GM12878 (cell line): ENCODE data around the gene WBP11. TPM values are rescaled to one million over a fixed set of nuclear protein-coding genes. Genes with fewer than 3 reads are reported as not detected.

ENCODE experiments used
- BACH1 ChIP-seq: fragments of 450-650 bp; IDR thresholded peaks from 2 replicates; pipeline ENCODE4 v1.6.1; 2017; ENCODE audit warnings: mild to moderate bottlenecking, borderline replicate concordance
- BCL3 ChIP-seq: IDR thresholded peaks from 2 replicates; pipeline ENCODE4 v1.6.1; 2011; ENCODE audit warnings: borderline replicate concordance, low read depth, mild to moderate bottlenecking, moderate library complexity, low read length; ENCODE audit not compliant: insufficient read depth, poor library complexity, severe bottlenecking
- CEBPB ChIP-seq, 2 experiments: fragments of 150-350 bp in 1 of 2; IDR thresholded peaks; 2 replicates each; pipeline ENCODE4 v1.6.1; 2012 to 2014; ENCODE audit warnings: low read depth in 2 of 2, low read length in 2 of 2, borderline replicate concordance in 1 of 2, inconsistent platforms in 1 of 2
- CHD4 ChIP-seq: fragments of 200-600 bp; sonication (generic); IDR thresholded peaks from 2 replicates; pipeline ENCODE4 v1.6.1; 2016; ENCODE audit warnings: mild to moderate bottlenecking
- DPF2 ChIP-seq: fragments of 450-650 bp; IDR thresholded peaks from 2 replicates; pipeline ENCODE4 v1.6.1; 2017; ENCODE audit warnings: mild to moderate bottlenecking
- EED ChIP-seq: sonication (generic); IDR thresholded peaks from 2 replicates; pipeline ENCODE4 v1.6.1; 2016; ENCODE audit warnings: antibody characterized with exemption, low read depth
- ETV6 ChIP-seq, 2 experiments: fragments of 450-650 bp in 1 of 2; IDR thresholded peaks in 1 of 2; conservative IDR thresholded peaks in 1 of 2; 2 replicates each; pipeline ENCODE4 v1.6.1; 2014; ENCODE audit warnings: antibody characterized with exemption in 1 of 2, borderline replicate concordance in 1 of 2, low read depth in 1 of 2, mild to moderate bottlenecking in 1 of 2, moderate library complexity in 1 of 2
- GATAD2B ChIP-seq: fragments of 450-650 bp; conservative IDR thresholded peaks from 2 replicates; pipeline ENCODE4 v1.6.1; 2017; ENCODE audit warnings: low read depth, mild to moderate bottlenecking, moderate library complexity
- HDAC6 ChIP-seq: fragments of 200-600 bp; sonication (generic); IDR thresholded peaks from one replicate; pipeline ENCODE4 v1.8.0; 2017; ENCODE audit warnings: antibody characterized with exemption; ENCODE audit not compliant: unreplicated experiment
- IKZF1 ChIP-seq: fragments of 450-650 bp; conservative IDR thresholded peaks from 2 replicates; pipeline ENCODE4 v1.6.1; 2017; ENCODE audit warnings: antibody characterized with exemption, mild to moderate bottlenecking
- IKZF2 ChIP-seq, 2 experiments: fragments of 450-650 bp; IDR thresholded peaks; 2 replicates each; pipeline ENCODE4 v1.6.1; 2017; ENCODE audit warnings: mild to moderate bottlenecking in 2 of 2, moderate library complexity in 2 of 2
- JUNB ChIP-seq: IDR thresholded peaks from 2 replicates; pipeline ENCODE4 v1.6.1; 2016; ENCODE audit warnings: antibody characterized with exemption, mild to moderate bottlenecking
- MTA2 ChIP-seq: fragments of 450-650 bp; IDR thresholded peaks from 2 replicates; pipeline ENCODE4 v1.6.1; 2016; ENCODE audit warnings: low read depth, mild to moderate bottlenecking, moderate library complexity
- MTA3 ChIP-seq: IDR thresholded peaks from 2 replicates; pipeline ENCODE4 v1.6.1; 2012; ENCODE audit warnings: low read length, inconsistent platforms, borderline replicate concordance
- NR2C2 ChIP-seq: IDR thresholded peaks from 2 replicates; pipeline ENCODE4 v1.6.1; 2011; ENCODE audit warnings: borderline replicate concordance, low read depth; ENCODE audit not compliant: control insufficient read depth, insufficient read length
- POU2F2 ChIP-seq: IDR thresholded peaks from 3 replicates; pipeline ENCODE4 v1.6.1; 2011; ENCODE audit warnings: low read depth, mild to moderate bottlenecking, low read length, borderline replicate concordance
- SPI1 ChIP-seq: IDR thresholded peaks from 2 replicates; pipeline ENCODE4 v1.6.1; 2011; ENCODE audit warnings: low read depth, mild to moderate bottlenecking, low read length, moderate library complexity, borderline replicate concordance; ENCODE audit not compliant: insufficient read depth
- TCF7 ChIP-seq: IDR thresholded peaks from 2 replicates; pipeline ENCODE4 v1.6.1; 2014; ENCODE audit warnings: antibody characterized with exemption, borderline replicate concordance
- ZBED1 ChIP-seq: IDR thresholded peaks from 2 replicates; pipeline ENCODE4 v1.6.1; 2016; ENCODE audit warnings: borderline replicate concordance
- ZSCAN29 ChIP-seq: fragments of 450-650 bp; IDR thresholded peaks from 2 replicates; pipeline ENCODE4 v1.6.1; 2017; ENCODE audit warnings: mild to moderate bottlenecking, moderate library complexity
- polyA plus RNA-seq, 11 experiments: library from polyadenylated mRNA; depleted of rRNA in 4 of 11; unstranded in 6 of 11; stranded (reverse) in 5 of 11; fragments of >200 nt; fragmentation: Nextera tagmentation in 4 of 11; fragmentation: Illumina TruSeq in 1 of 11; extraction: Ambion mirVana in 4 of 11; extraction: Trizol in 1 of 11; gene quantifications; 1 replicate in 1 of 11; 2 replicates in 10 of 11; pipeline versions ENCODE4 v1.2.1 to v1.2.3, GENCODE V29; 2011 to 2016; ENCODE audit warnings: inconsistent platforms in 2 of 11, missing spikeins in 2 of 11, low read depth in 1 of 11
- total RNA-seq, 4 experiments: library from RNA; depleted of rRNA in 3 of 4; stranded (reverse); fragments of >200 nt in 3 of 4; fragmentation: Illumina TruSeq in 1 of 4; extraction: Trizol in 1 of 4; gene quantifications; 2 replicates each; pipeline versions ENCODE4 v1.2.1 to v1.2.3, GENCODE V29; 2013 to 2021
- TF ChIP-seq, protein P1 (sequence below): IDR thresholded peaks from 2 replicates; pipeline ENCODE4 v1.6.1; 2011; ENCODE audit warnings: mild to moderate bottlenecking, low read depth, low read length, moderate library complexity; ENCODE audit not compliant: insufficient replicate concordance
- TF ChIP-seq, protein P2 (sequence below): fragments of 450-650 bp; IDR thresholded peaks from 2 replicates; pipeline ENCODE4 v1.6.1; 2017; ENCODE audit warnings: mild to moderate bottlenecking, low read depth, inconsistent platforms; ENCODE audit not compliant: poor library complexity, severe bottlenecking
- TF ChIP-seq, protein P3 (sequence below): fragments of 450-650 bp; IDR thresholded peaks from 2 replicates; pipeline ENCODE4 v1.6.1; 2017; ENCODE audit warnings: mild to moderate bottlenecking, moderate library complexity

WBP11 gene
- total and polyA plus RNA-seq, 10 of the 15 experiments (the other 5 are each of a cell fraction or from before 2014, with no cell fraction given), result 11.5 to 107 (median 29.1) TPM

GRCh38 chr12:14771651-14772137, 31.6 kb downstream of the WBP11 start (continued):
- TF ChIP-seq BCL3 (no peak), TCF7 (0 out of 2 replicates have a peak, but pooled peaks have one; percentile 32), CHD4 (no peak), MTA2 (peak; percentile 75), HDAC6 (no peak), EED (0 out of 2 replicates have a peak, but pooled peaks have one; percentile 13), ZSCAN29 (no peak), SPI1 (no peak), MTA3 (no peak), ZBED1 (no peak), BACH1 (no peak), DPF2 (0 out of 2 replicates have a peak, but pooled peaks have one; percentile 56), ETV6 (conservative IDR thresholded peaks at IDR 0.05 in 1 of 2, IDR thresholded peaks at IDR 0.05 in 1 of 2; ENCODE audit: borderline replicate concordance in 1 of 2, low read depth in 1 of 2) (no peak), POU2F2 (no peak), IKZF1 (peak; percentile 51; the same call in 1 of the 2 replicates), CEBPB (IDR thresholded peaks at IDR 0.05; ENCODE audit: borderline replicate concordance in 1 of 2, low read depth in 2 of 2, low read length in 2 of 2) (no peak), NR2C2 (no peak), GATAD2B (no peak), IKZF2 (IDR thresholded peaks at IDR 0.05) (peak; percentile 64 to 80), JUNB (peak; percentile 72)
- TF ChIP-seq, protein P1, sequence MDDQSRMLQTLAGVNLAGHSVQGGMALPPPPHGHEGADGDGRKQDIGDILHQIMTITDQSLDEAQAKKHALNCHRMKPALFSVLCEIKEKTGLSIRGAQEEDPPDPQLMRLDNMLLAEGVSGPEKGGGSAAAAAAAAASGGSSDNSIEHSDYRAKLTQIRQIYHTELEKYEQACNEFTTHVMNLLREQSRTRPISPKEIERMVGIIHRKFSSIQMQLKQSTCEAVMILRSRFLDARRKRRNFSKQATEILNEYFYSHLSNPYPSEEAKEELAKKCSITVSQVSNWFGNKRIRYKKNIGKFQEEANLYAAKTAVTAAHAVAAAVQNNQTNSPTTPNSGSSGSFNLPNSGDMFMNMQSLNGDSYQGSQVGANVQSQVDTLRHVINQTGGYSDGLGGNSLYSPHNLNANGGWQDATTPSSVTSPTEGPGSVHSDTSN, result no peak
- TF ChIP-seq, protein P2, sequence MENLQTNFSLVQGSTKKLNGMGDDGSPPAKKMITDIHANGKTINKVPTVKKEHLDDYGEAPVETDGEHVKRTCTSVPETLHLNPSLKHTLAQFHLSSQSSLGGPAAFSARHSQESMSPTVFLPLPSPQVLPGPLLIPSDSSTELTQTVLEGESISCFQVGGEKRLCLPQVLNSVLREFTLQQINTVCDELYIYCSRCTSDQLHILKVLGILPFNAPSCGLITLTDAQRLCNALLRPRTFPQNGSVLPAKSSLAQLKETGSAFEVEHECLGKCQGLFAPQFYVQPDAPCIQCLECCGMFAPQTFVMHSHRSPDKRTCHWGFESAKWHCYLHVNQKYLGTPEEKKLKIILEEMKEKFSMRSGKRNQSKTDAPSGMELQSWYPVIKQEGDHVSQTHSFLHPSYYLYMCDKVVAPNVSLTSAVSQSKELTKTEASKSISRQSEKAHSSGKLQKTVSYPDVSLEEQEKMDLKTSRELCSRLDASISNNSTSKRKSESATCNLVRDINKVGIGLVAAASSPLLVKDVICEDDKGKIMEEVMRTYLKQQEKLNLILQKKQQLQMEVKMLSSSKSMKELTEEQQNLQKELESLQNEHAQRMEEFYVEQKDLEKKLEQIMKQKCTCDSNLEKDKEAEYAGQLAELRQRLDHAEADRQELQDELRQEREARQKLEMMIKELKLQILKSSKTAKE, result peak; percentile 28
- TF ChIP-seq, protein P3, sequence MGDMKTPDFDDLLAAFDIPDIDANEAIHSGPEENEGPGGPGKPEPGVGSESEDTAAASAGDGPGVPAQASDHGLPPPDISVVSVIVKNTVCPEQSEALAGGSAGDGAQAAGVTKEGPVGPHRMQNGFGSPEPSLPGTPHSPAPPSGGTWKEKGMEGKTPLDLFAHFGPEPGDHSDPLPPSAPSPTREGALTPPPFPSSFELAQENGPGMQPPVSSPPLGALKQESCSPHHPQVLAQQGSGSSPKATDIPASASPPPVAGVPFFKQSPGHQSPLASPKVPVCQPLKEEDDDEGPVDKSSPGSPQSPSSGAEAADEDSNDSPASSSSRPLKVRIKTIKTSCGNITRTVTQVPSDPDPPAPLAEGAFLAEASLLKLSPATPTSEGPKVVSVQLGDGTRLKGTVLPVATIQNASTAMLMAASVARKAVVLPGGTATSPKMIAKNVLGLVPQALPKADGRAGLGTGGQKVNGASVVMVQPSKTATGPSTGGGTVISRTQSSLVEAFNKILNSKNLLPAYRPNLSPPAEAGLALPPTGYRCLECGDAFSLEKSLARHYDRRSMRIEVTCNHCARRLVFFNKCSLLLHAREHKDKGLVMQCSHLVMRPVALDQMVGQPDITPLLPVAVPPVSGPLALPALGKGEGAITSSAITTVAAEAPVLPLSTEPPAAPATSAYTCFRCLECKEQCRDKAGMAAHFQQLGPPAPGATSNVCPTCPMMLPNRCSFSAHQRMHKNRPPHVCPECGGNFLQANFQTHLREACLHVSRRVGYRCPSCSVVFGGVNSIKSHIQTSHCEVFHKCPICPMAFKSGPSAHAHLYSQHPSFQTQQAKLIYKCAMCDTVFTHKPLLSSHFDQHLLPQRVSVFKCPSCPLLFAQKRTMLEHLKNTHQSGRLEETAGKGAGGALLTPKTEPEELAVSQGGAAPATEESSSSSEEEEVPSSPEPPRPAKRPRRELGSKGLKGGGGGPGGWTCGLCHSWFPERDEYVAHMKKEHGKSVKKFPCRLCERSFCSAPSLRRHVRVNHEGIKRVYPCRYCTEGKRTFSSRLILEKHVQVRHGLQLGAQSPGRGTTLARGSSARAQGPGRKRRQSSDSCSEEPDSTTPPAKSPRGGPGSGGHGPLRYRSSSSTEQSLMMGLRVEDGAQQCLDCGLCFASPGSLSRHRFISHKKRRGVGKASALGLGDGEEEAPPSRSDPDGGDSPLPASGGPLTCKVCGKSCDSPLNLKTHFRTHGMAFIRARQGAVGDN, result peak; percentile 48; the same call in 1 of the 2 replicates
